GM19452 (cell line): ENCODE data around the gene C2CD3.
"Not testable (repeated sequence)": the region's sequence is repeated elsewhere in the genome, so short reads cannot be mapped to it uniquely, and the experiment has no call there.

Source experiments
- ATAC-seq: cut with Tn5 transposase; IDR thresholded peaks from one replicate; pipeline ENCODE4 v1.9.1; 2021; ENCODE audit not compliant: unreplicated experiment

Gene C2CD3

DNA sequence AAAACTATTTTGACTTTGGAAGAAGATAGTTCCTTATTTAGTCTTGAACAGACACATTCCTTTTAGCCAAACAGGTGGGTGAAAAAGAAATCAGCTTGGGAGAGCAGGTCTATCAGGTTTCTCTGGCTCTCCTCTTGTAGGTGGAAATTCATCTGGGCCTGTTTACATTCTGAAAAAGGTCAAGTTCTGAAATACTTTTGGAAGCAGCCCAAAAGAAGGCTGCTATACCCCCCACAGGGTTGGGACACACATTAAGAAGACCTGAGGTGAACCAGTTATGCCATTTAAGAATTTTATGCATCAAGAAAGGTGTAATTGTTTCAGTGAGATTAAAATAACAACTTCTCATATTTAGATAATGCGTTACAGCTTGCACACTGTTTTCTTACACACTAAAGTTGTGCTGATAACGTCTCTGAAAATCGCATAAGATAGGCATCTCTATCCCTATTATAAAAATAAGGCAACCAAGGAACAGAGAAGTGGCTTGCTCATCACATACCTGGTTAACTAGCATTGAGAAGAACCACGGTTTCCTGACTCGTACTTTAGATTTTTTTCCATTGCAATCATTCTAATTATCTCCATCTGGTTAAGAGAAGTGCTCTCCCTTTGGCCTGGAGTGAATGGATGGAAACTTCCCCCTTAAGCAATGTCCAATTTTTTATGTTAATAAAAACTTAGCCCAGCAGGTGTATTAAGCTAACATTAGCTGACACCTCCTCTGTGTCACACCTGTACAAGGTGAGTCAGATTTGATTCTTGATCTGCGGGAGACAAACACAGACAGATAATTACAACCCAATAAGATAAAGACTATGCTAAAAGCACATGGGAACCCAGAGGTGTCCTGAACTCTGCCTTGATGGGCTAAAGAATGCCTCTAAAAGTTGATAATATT lies 101.4 kb downstream of the C2CD3 start:
- no peak for ATAC-seq

DNA sequence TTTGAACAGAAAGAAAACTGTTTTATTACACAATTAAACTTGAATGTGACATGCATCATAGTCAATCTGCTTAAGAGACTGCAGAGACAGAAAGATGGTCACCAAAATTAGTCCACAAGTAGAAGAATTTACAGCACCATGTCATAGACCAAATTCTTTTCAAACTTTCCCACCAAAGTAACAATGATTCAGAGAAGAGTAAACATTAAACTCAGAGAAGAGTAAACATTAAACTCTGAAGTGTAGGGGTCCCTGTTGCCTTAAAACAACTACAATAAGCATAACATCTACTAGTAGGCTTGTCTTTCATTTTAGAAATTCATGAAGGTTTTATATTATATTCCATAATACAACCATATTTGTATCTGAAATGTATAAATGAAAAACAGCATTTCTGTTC lies 104.1 kb downstream of the C2CD3 start:
- not testable (repeated sequence) for ATAC-seq

DNA sequence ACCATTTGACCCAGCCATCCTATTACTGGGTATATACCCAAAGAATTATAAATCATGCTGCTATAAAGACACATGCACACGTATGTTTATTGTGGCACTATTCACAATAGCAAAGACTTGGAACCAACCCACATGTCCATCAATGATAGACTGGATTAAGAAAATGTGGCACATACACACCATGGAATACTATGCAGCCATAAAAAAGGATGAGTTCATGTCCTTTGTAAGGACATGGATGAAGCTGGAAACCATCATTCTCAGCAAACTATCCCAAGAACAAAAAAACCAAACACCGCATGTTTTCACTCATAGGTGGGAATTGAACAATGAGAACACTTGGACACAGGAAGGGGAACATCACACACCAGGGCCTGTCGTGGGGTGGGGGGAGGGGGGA lies 105.3 kb downstream of the C2CD3 start:
- not testable (repeated sequence) for ATAC-seq

DNA sequence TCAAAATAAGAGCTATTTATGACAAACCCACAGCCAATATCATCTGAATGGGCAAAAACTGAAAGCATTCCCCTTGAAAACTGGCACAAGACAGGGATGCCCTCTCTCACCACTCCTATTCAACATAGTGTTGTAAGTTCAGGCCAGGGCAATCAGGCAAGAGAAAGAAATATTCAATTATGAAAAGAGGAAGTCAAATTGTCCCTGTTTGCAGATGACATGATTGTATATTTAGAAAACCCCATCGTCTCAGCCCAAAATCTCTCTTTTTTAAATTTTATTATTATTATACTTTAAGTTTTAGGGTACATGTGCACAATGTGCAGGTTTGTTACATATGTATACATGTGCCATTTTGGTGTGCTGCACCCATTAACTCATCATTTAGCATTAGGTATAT lies 107.2 kb downstream of the C2CD3 start:
- ATAC-seq, result not testable (repeated sequence)

DNA sequence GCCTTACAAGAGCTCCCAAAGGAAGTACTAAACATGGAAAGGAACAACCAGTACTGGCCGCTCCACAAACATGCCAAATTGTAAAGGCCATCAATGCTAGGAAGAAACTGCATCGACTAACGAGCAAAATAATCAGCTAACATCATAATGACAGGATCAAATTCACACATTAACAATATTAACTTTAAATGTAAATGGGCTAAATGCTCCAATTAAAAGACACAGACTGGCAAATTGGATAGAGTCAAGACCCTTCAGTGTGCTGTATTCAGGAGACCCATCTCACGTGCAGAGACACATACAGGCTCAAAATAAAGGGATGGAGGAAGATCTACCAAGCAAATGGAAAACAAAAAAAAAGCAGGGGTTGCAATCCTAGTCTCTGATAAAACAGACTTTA lies 109.2 kb downstream of the C2CD3 start:
- not testable (repeated sequence) for ATAC-seq

DNA sequence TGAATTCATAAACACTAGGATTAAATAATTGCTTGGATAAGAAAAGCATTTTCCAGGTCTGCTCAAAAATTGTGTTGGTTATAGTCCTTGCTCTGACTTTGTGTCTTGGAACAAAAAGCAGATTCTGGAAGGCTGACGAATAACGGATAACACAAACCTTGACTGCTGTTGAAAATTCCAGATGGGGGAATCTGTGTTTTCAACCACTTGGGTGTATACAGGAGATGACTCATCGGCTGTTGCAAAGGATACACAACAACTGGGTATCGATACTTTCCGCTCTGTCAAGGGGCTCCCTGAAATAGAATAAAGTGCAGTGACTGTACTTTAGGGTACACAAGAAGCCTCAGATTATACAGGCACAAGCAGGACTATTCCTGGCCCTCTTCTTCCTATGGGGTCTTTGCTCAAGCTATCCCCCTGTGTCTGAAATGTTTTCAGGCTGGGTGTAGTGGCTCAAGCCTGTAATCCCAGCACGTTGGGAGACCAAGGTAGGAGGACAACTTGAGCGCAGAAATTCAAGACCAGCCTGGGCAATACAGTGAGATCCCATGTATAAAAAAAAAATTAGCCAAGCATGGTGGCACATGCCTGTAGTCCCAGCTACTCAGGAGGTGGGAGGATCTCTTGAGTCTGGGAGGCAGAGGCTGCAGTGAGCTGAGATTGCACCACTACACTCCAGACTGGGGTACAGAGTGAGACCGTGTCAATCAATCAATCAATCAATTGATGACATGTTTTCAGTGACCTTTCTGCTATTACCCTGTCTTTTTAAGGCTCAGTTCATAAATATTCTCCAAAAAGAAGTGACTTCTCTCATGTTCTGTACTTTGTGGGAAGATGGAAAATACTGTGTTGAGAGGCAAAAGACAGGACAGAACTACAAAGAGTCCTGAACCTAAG lies 113.3 kb downstream of the C2CD3 start:
- no peak for ATAC-seq

DNA sequence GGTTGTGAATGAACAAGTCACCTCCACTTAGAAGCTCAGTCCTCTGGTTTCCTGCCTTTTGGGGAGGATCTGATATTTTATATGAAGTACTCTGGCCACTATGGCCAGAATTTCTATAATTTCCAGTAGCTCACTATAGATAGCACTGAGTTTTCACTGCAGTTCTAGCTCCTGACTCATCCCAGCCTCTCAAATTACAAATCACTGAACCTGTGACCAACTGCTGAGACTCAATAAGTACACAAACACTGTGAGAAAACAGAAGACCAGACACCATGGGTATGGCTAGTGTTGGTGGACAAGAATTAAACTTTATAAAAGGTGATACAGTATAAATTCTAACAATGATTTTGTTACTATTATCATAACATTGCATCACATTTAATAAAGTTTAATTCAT lies 114.9 kb downstream of the C2CD3 start:
- ATAC-seq, result no peak

DNA sequence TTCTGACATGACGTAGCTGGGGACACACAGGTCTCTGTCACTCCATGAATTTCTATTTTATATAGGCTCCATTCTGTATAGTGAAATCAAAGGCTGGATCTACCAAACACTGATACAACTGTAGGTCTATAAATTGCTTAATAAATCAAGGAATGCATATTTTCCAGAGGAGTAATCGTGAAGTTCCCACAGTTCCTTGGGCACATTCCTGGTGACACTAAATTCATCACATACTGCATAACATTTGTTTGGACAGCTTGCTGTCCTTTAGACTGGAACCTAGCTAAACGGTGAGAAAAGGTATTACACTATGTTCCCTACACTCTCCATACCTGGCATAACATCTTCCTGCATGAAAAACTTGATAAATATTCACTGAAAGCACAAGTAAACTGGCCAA lies 120.3 kb downstream of the C2CD3 start:
- no peak for ATAC-seq

DNA sequence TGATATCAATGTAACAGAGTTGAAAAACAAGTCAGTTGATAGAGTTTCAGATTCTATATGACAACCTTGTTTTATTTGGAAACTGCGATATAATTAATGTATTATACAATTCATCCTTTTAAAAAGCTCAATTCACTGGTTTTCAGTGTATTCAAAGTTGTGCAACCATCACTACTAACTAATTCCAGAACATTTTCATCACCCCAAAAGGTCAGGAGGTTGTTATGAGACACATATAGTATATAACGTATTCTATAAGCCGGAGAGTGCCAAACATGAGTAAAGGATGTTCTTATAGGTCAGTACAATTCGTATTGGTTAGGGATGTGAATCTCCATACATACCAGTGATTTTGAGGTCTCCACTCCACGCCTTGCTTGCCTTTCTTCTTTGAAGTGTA lies 121.8 kb downstream of the C2CD3 start:
- no peak for ATAC-seq

DNA sequence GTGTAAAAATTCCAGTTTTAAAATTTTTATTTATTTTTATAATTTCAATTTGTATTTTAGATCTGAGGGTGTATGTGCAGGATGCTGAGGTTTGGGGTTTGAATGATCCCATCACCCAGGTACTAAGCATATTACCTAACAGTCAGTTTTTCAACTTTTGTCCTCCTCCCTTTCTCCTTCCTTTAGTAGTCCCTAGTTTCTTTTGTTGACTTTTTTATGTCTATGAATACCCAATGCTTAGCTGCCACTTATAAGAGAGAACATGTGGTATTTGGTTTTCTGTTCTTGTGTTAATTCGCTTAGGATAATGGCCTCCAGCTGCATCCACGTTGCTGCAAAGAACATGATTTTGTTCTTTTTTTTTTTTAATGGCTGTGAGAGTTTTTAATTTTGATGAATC lies 126.3 kb downstream of the C2CD3 start:
- ATAC-seq, result no peak

DNA sequence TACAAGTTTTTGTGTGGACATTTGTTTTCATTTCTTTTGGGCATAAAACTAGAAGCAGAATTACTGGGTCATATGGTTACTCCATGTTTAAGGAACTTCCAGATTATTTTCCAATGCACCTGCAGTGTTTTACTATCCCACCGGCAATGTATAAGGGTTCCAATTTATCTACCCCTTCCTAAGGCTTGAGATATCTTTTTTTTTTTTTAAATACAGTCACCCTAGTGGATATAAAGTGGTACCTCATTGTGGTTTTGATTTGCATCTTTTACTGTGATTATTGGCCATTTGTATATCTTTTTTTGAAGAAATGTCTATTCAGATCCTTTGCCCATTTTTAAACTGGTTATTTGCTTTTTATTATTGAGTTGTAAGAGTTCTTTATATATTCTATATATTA lies 127.4 kb downstream of the C2CD3 start:
- no peak for ATAC-seq

DNA sequence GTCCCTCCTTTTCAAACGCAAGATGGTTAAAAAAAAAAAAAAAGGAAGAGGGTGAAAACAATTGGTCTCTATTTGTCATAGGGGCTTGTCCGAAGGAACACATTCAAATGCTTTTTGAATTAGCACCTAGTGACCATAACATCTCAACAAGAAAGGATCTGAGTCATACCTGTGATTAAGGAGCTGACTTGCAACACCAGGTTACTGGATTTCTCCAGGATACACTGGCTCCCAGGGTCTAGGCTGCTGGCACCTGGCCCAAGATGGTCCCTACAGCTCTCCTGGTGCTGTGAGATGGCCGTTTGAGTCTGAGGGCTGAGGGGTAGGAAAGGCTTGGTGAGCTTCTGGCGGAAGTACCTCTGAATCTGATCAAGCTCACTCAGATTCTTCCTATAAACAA lies 133.5 kb downstream of the C2CD3 start:
- no peak for ATAC-seq

DNA sequence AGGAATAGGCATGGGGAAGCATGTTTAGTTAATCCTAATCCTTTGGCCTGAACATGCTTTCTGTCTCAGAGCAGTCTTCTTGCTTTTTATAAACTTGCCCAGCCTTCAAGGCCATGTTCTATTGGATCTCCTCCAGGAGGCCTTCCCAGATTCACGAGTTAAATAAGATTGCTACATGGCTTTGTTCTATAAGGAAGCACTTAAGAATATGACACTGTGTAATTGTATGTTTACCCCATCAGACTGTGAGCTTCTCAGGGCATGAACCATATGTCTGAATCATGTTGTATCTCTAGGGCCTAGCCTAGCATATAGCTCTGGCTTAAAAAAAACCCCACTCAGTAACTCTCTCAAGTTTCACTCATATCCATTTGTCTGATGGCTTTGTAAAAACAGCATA lies 135.5 kb downstream of the C2CD3 start:
- ATAC-seq, result no peak

DNA sequence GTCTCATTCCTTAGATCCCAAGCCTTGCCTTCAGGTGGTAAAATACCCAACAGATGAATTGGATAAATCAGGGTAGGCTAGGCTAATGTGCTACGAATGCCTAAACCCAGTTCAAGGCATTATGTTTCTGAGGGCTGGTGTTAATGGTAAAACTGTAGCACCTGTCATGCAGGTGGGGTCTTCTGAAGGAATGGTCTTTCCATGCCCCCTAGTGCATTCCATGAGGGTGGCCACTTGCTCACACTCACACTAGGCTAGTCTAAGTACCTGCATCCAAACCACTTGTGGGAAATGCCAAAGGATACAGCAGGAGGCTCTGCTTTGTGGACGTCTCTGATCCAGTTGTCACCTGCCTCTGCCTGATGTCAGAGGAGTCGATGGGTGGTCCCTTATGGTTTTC lies 137.8 kb downstream of the C2CD3 start:
- no peak for ATAC-seq

DNA sequence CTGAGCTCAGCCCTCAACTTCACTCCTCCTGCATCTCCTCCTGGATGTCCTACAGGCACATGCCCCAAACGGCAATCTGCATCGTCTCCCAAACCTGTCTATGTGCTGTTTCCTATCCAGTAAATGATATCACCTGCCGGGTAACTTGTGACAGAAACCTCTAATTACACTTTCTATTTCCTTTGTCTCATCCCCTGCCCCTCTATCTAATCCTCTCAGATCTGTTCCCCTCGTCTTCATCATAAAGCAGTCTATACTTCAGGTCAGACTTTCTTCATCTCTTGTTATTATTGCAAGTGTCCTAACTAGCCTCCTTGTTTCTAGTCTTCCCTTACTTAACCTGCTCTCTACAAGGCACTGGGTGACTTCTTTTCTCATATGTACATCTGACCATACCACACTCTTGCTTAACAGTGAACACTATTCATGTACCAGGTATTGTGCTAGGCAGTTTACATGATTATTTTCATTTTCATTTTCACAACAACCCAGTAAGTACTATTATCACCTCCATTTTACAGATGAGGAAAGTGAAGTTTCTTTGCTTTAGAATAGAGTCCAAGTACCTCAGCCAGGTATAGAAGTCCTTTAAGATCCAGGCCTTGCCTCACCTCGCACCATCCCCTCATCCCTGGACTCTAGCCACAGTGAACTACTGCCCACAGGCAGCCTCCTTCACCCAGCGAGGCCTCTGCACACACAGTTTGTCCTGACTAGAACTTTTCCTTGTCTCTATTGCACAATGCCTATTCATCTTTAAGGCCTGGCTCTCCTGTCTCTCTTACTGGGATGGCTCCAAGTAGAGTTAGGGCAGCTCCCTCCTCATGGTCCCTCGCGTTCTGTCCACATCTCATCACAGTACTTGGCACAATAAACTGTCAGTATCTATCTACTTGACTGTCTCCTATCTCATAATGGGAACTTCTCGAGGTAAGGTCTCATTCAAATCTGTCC lies 139.8 kb downstream of the C2CD3 start:
- ATAC-seq, result no peak

DNA sequence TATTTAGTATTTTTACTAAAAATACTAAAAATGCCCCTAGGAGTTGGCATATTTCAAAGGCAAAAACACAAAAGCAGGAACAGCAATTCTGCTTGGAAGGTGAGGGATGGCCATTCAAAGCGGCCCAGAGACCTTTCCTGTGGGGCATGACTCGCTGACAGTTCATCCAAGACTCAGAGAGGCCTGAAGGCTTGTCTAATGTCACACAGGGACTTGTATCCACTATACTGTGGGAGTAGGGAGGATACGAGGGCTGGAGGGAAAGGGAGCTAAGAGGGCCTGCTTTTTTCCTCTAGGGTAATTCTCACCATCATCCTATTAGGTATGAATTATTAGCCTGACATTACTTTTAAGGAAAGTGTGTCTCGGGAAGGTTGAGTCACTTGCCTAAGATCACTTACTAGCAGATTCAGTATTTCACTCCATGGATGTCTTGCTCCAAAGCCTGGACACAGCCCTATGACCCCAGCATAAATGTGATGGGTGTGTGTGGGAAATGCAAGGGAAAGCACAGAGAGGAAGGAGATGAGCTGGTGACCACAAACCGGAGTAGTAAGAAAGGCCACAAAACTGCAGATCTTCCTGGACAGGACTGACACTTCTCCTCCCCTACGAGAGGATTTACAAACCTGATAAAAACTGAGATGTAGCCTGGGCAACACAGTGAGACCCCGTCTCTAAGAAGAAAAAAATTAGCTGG lies 145.2 kb downstream of the C2CD3 start:
- no peak for ATAC-seq

DNA sequence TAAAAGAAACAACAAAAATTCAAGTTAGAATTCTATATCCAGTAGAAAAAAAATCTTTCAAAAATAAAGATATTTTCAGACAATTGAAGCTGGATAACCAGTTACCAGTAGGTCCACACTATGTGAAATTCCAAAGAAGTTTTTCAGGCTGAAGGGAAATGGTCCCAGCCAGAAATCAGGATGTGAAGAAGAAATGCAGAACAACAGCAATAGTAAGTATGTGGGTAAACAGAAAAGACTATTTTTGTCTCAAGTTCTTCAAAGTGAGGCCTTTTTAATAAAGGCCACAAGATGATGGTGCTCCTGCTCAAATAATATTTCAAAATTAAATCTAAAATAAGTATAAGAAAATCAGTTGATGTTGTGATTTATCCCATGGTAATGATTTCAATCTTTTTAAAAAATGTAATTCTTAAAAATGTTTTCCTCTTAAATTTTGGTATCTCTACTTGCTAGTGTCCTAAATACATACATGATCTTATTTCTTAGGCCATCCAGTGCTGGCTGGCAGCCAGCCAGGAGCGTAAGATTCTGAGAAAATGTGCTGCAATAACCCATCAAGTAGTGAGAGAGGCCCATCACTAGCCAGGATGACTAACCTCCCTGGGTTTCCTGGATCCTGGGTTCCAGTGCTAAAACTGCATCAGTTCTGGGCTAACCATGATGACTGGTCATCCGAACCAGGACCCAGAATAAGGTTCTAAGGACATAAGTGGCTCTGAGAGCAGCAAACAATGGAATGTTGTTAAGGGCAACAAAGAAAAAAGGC lies 146.4 kb downstream of the C2CD3 start:
- no peak for ATAC-seq

DNA sequence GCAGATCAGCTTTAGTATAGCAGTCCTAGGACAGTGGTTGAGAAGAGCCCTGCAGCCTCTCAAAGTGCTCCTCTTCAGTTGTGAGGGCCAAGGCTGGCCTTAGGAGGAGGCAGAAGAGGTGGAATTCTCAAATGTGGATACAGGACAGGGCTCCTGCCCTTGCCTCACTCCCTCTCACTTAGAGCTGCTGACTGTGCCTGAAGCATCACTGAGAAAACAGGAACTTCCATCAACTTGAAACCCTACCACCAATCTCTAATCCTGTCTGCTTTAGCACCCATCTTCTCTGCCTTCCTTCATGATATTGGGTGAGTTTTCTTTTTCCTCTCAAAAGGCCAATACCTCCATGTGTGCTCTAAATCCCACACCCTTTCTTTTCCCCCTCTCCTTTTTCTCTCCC lies 147.5 kb downstream of the C2CD3 start:
- no peak for ATAC-seq

DNA sequence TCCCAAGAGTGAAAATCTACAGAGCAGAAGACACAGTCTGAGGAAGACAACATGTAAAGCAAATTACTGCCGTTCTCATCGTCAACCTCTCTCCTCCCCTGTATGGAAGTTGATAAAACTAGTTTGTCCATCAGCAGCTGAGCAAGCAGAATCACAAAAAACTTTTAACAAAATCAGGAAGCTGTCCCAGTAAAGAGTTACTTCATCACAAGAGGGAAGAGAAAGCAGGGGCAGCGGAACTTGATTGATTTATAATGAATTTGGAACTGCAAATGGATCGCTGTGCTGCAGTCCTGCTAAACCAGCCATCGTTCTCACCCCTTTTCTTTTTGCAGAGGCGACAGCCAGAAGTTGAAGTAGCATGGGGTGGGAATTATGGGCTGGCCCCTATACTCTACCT lies 148.3 kb downstream of the C2CD3 start:
- ATAC-seq, result no peak

DNA sequence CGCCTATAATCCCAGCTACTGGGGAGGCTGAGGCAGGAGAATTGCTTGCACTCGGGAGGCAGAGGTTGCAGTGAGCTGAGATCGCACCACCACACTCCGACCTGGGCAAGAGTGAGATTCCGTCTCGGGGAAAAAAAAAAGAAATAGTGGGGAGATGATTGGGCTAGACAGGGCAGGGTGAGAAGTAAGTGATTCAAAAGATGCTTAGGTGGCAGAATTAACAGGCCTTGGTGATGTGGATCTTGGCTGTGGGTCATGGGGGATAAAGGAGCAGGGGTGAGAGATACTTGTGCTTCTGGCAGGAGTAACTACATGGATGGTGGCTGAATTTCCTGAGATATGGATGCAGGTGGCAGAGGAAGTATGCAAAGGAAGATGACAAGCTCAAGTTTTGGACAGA lies 148.8 kb downstream of the C2CD3 start:
- no peak for ATAC-seq
